ENCODE data around the gene ZNF567.
A peak's percentile ranks its signal among the peaks of the same experiment; 100 is the strongest.

Gene ZNF567

DNA sequence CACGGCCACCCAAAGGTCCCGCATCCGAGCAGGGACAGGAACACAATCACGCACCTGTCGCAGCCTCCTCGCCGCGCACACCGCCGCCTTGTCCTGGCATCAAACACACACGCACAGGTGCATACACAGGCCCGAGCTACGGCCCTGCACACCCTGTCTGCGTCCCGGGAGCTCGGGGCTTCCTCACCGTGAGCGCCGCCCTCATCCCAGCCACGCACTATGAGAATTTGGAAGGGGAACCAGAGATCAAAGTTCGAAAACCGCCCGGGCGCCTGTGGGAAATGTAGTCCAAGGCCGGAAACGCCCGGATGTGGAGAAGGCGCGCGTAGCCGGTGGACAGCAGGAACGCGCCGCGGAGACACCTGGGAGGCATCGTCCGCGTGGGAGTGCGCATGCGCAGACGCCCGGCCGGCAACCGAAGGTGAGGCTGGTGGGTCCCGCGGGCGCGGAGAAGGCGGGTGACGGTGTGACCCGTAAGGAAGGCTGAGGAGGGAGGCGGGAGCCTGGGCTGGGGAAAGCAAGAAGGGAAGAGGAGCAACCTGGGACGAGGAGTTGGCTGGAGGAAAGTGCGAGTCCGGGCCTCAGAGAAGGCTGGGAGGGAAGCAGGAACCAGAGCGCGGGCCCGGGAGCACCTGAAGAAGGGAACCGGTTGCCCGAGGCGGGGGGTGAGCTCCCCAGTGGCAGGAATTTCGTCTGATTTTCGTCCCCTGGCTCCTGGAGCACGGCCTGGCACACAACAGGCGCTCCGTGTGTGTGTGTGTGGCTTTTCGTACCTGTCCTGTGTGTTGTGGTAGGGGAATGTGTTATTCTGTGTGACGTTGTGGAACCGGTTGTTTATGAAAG, at the start of gene ZNF567:
Gene ZNF567, plus strand, starts transcription at position 399 of the 843 bp plus-strand sequence. CDS start 7,256 bp downstream, outside the sequence.
- Histone ChIP-seq H3K9ac (ENCODE audit: low read length) (peak within 1 kb of the TSS; percentile 80), H3K27ac (ENCODE audit: low read length) (no peak within 1 kb of the TSS), H3K4me3 (ENCODE audit: low read length) (peak within 1 kb of the TSS; percentile 96), H3K9me3 (ENCODE audit: control insufficient read depth, low read depth, low read length) (peaks cover 5% of the 10 kb centered on the region), H3K36me3 (ENCODE audit: control insufficient read depth, low read depth, low read length) (peaks cover 29% of the 10 kb centered on the region), H3K4me1 (ENCODE audit: control insufficient read depth, low read depth, low read length) (peaks cover 3% of the 10 kb centered on the region), H3K27me3 (ENCODE audit: control insufficient read depth, insufficient read depth, low read length) (no peaks in the 10 kb centered on the region)

- H3K9ac ChIP-seq (ENCODE audit: low read length): no peak overlapping the region
- H3K4me3 ChIP-seq (ENCODE audit: low read length): no peak overlapping the region
- H3K36me3 ChIP-seq (ENCODE audit: control insufficient read depth, low read depth, low read length): peaks cover 10% of the 10 kb centered on the region
- no peaks in the 10 kb centered on the region for H3K4me1 ChIP-seq (ENCODE audit: control insufficient read depth, low read depth, low read length)
- no peaks in the 10 kb centered on the region for H3K27me3 ChIP-seq (ENCODE audit: control insufficient read depth, insufficient read depth, low read length)
- no peak overlapping the region for H3K27ac ChIP-seq (ENCODE audit: low read length)
- peaks cover 63% of the 10 kb centered on the region for H3K9me3 ChIP-seq (ENCODE audit: control insufficient read depth, low read depth, low read length)
Observed at GRCh38 chr19:36638862-36639510, 48.4 kb upstream of the ZNF567 start.

DNA sequence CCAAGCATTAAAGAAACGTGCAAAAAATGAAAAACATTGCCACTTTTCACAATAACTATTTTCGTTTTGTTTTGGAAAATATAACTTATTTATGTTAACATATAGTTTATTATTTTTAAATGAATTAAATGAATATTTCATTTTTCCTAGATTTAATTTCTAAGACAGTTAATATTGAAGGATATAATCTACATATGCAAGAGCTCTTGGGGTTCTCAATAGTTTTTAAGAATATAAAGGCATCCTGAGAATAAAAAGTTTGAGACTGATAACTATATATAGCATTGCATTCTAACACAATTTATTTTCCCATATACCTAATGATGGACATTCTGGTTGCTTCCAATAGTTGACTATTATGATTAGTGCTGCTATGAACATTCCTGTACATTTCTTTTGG, 40.7 kb upstream of the ZNF567 start:
- H3K4me3 ChIP-seq (ENCODE audit: low read length): no peak overlapping the region
- no peaks in the 10 kb centered on the region for H3K4me1 ChIP-seq (ENCODE audit: control insufficient read depth, low read depth, low read length)
- peaks cover 4% of the 10 kb centered on the region for H3K36me3 ChIP-seq (ENCODE audit: control insufficient read depth, low read depth, low read length)
- H3K9ac ChIP-seq (ENCODE audit: low read length): no peak overlapping the region
- no peaks in the 10 kb centered on the region for H3K27me3 ChIP-seq (ENCODE audit: control insufficient read depth, insufficient read depth, low read length)
- H3K9me3 ChIP-seq (ENCODE audit: control insufficient read depth, low read depth, low read length): peaks cover 37% of the 10 kb centered on the region
- no peak overlapping the region for H3K27ac ChIP-seq (ENCODE audit: low read length)

- Histone ChIP-seq H3K4me1 (ENCODE audit: control insufficient read depth, low read depth, low read length) (no peaks in the 10 kb centered on the region), H3K9me3 (ENCODE audit: control insufficient read depth, low read depth, low read length) (peaks cover 31% of the 10 kb centered on the region), H3K27me3 (ENCODE audit: control insufficient read depth, insufficient read depth, low read length) (no peaks in the 10 kb centered on the region), H3K4me3 (ENCODE audit: low read length) (no peak overlapping the region), H3K36me3 (ENCODE audit: control insufficient read depth, low read depth, low read length) (peaks cover 21% of the 10 kb centered on the region), H3K27ac (ENCODE audit: low read length) (no peak overlapping the region), H3K9ac (ENCODE audit: low read length) (no peak overlapping the region)
Observed at GRCh38 chr19:36652958-36653357, 34.5 kb upstream of the ZNF567 start.

DNA sequence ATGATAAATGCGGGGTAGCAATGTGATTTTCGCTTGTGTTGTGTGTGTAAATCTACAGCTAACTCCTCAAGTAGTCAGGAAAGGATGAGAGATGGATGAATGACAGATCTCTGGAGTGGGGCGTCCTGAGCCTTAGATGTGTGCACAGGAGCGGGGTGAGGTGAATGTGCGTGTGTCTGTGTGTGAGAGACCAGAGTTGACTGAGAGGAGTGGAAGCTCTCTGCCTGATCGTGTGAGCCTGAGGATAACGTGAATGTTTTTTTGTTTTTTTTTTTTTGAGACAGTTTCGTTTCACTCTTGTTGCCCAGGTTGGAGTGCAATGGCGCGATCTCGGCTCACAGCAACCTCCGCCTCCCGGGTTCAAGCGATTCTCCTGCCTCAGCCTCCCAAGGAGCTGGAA, 21.6 kb upstream of the ZNF567 start:
- Histone ChIP-seq H3K27me3 (ENCODE audit: control insufficient read depth, insufficient read depth, low read length) (no peaks in the 10 kb centered on the region), H3K36me3 (ENCODE audit: control insufficient read depth, low read depth, low read length) (peaks cover 5% of the 10 kb centered on the region), H3K27ac (ENCODE audit: low read length) (no peak overlapping the region), H3K4me3 (ENCODE audit: low read length) (peak overlapping the region; percentile 96), H3K4me1 (ENCODE audit: control insufficient read depth, low read depth, low read length) (peaks cover 4% of the 10 kb centered on the region), H3K9ac (ENCODE audit: low read length) (peak overlapping the region; percentile 81), H3K9me3 (ENCODE audit: control insufficient read depth, low read depth, low read length) (no peaks in the 10 kb centered on the region)

DNA sequence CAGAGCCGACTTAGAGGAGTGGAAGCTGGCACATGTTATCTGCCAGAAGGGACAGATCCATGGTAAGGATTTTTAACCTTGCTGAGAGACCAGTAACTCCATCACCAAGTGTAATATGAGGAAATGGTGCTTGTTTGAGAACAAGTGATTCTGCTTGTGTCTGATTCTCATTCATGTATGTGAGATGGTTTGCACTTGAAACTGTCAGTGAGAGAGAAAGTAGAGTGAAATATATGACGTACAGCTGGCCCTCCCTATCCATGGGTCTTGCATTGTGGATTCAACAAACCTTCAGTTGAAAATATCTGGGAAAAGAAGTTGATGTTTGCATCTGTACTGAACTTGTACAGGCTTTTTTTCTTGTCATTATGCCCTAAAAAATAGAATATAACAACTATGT, 18.8 kb upstream of the ZNF567 start:
- peaks cover 4% of the 10 kb centered on the region for H3K4me1 ChIP-seq (ENCODE audit: control insufficient read depth, low read depth, low read length)
- H3K9ac ChIP-seq (ENCODE audit: low read length): no peak overlapping the region
- H3K27me3 ChIP-seq (ENCODE audit: control insufficient read depth, insufficient read depth, low read length): no peaks in the 10 kb centered on the region
- no peak overlapping the region for H3K4me3 ChIP-seq (ENCODE audit: low read length)
- H3K9me3 ChIP-seq (ENCODE audit: control insufficient read depth, low read depth, low read length): no peaks in the 10 kb centered on the region
- no peak overlapping the region for H3K27ac ChIP-seq (ENCODE audit: low read length)
- H3K36me3 ChIP-seq (ENCODE audit: control insufficient read depth, low read depth, low read length): peaks cover 4% of the 10 kb centered on the region

DNA sequence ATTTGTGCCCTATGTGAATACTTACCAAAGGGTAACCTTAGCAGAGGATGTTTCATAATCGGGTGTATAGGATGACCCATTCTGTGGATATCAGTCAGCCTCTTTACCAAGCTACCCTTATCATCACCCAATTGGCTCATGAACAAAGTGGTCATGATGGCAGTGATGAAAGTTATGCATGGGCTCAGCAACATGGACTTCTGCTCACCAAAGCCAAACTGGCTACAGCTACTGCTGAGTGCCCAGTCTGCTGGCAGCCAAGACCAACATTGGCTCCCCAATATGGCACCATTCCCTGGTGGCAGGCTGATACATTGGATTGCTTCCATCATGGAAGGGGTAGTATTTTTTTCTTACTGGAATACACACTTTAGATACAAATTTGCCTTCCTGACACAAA, 15.0 kb upstream of the ZNF567 start:
- Histone ChIP-seq H3K4me1 (ENCODE audit: control insufficient read depth, low read depth, low read length) (no peaks in the 10 kb centered on the region), H3K9me3 (ENCODE audit: control insufficient read depth, low read depth, low read length) (no peaks in the 10 kb centered on the region), H3K4me3 (ENCODE audit: low read length) (no peak overlapping the region), H3K36me3 (ENCODE audit: control insufficient read depth, low read depth, low read length) (no peaks in the 10 kb centered on the region), H3K9ac (ENCODE audit: low read length) (no peak overlapping the region), H3K27me3 (ENCODE audit: control insufficient read depth, insufficient read depth, low read length) (no peaks in the 10 kb centered on the region), H3K27ac (ENCODE audit: low read length) (no peak overlapping the region)

DNA sequence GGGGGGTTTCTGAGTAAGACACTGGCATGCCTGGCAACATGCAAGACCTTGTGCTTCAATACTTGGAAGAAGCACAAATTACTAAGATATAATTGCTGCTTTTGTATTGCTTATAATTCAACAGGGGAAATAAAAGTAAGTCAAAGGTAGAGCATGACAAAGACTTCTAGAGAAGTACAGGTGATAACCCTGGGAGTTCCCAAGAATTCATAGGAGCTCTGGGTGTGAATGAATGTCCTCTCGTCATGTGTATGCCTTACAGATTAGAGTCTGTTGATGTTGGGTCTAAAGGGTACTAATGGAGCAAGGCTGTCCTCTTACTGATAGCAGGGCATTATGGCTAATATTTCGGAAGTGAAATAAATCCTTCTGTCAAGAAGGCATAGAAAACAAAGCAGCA, 13.2 kb upstream of the ZNF567 start:
- H3K9me3 ChIP-seq (ENCODE audit: control insufficient read depth, low read depth, low read length): no peaks in the 10 kb centered on the region
- H3K27ac ChIP-seq (ENCODE audit: low read length): no peak overlapping the region
- H3K36me3 ChIP-seq (ENCODE audit: control insufficient read depth, low read depth, low read length): peaks cover 1% of the 10 kb centered on the region
- H3K4me1 ChIP-seq (ENCODE audit: control insufficient read depth, low read depth, low read length): no peaks in the 10 kb centered on the region
- no peak overlapping the region for H3K9ac ChIP-seq (ENCODE audit: low read length)
- no peaks in the 10 kb centered on the region for H3K27me3 ChIP-seq (ENCODE audit: control insufficient read depth, insufficient read depth, low read length)
- H3K4me3 ChIP-seq (ENCODE audit: low read length): no peak overlapping the region

- Histone ChIP-seq H3K9me3 (ENCODE audit: control insufficient read depth, low read depth, low read length) (no peaks in the 10 kb centered on the region), H3K4me3 (ENCODE audit: low read length) (no peak overlapping the region), H3K9ac (ENCODE audit: low read length) (no peak overlapping the region), H3K27me3 (ENCODE audit: control insufficient read depth, insufficient read depth, low read length) (no peaks in the 10 kb centered on the region), H3K27ac (ENCODE audit: low read length) (no peak overlapping the region), H3K4me1 (ENCODE audit: control insufficient read depth, low read depth, low read length) (no peaks in the 10 kb centered on the region), H3K36me3 (ENCODE audit: control insufficient read depth, low read depth, low read length) (peaks cover 4% of the 10 kb centered on the region)
Observed at GRCh38 chr19:36679455-36679854, 8.0 kb upstream of the ZNF567 start.

DNA sequence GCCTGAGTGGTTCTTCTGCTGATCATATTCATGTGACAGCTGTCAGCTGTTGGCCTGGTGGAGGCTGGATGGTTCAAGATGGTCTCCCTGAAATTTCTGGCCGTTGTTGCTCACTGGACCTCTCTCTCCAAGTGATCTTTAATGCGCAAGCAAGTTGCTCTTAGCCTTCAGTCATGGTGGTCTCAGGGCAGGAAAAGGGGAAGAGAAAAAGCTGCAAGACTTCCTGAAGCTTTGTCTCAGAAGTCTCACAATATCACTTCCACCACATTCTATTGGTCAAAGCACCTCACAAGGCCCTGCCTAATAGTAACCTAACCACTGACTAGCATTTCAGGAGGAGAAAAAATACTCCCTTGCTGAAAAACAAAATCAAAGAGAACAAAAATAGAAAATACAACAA, 1.6 kb upstream of the ZNF567 start:
- H3K9me3 ChIP-seq (ENCODE audit: control insufficient read depth, low read depth, low read length): peaks cover 2% of the 10 kb centered on the region
- H3K9ac ChIP-seq (ENCODE audit: low read length): no peak overlapping the region
- no peak overlapping the region for H3K4me3 ChIP-seq (ENCODE audit: low read length)
- H3K36me3 ChIP-seq (ENCODE audit: control insufficient read depth, low read depth, low read length): peaks cover 15% of the 10 kb centered on the region
- H3K27me3 ChIP-seq (ENCODE audit: control insufficient read depth, insufficient read depth, low read length): no peaks in the 10 kb centered on the region
- H3K27ac ChIP-seq (ENCODE audit: low read length): no peak overlapping the region
- H3K4me1 ChIP-seq (ENCODE audit: control insufficient read depth, low read depth, low read length): peaks cover 3% of the 10 kb centered on the region

DNA sequence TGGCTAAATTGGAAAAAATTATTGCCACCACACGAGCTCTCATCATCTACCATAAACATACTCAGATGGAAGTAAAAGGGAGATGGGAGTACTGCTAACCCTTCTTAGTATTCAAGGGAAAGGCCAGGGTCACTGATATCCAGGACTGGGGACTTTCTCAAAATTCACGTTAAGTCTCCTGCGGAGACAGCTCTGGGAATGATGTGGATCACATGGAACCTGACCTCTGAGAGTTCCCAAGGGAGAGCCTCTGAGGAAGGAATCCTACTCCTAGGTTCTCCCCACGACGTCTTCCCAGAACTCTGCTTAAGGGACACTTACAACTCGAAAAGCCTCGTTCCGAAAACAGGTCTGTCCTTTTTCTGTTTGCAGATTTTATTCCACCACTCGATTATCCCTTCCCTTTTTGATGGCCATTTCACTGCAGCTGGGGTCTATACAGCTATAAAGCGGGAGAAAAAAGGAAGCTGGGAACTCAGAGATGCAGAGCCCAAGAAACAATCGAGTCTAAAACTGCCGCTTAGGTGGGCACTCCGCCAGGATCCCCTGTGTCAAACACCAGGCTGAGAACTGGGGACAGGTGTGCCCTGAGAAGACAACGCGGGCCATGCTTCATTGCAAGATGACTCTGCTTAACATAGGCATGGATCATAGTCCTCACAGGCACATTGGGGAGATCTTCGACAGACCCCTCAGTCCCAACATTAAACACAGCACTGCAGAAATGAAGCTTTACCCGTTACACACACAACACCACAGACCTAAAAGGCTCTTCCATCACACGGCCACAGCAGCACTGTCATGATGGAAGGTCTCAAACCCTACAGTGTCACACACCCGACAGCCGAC, 823 bp upstream of the ZNF567 start:
- Histone ChIP-seq H3K27ac (ENCODE audit: low read length) (no peak overlapping the region), H3K27me3 (ENCODE audit: control insufficient read depth, insufficient read depth, low read length) (no peaks in the 10 kb centered on the region), H3K4me3 (ENCODE audit: low read length) (peak overlapping the region; percentile 96), H3K9me3 (ENCODE audit: control insufficient read depth, low read depth, low read length) (peaks cover 5% of the 10 kb centered on the region), H3K36me3 (ENCODE audit: control insufficient read depth, low read depth, low read length) (peaks cover 21% of the 10 kb centered on the region), H3K9ac (ENCODE audit: low read length) (peak overlapping the region; percentile 80), H3K4me1 (ENCODE audit: control insufficient read depth, low read depth, low read length) (peaks cover 3% of the 10 kb centered on the region)

Measured in iPS-18a (cell line).